ENCODE data around the gene PARP8.
"Not testable (repeated sequence)": the region's sequence is repeated elsewhere in the genome, so short reads cannot be mapped to it uniquely, and the experiment has no call there.

PARP8 gene

GRCh38 chr5:50684721-50685120, 18.3 kb downstream of the PARP8 start:
- no peak for DNase-seq

DNA sequence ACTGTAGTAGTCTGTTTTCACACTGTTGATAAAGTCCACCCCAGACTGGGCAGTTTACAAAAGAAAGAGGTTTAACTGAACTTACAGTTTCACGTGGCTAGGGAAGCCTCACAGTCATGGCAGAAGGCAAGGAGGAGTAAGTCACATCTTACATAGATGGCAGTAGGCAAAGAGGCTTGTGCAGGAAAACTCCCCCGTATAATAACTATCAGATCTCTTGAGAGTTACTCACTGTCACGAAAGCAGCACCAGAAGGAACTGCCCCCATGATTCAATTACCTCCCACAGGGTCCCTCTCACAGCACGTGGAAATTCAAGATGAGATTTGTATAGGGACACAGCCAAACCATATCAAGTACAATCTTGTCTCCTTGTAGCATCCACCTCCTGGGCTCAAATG, 21.1 kb downstream of the PARP8 start:
- DNase-seq = no peak

GRCh38 chr5:50691399-50692016, 25.1 kb downstream of the PARP8 start:
- DNase-seq = no peak

DNA sequence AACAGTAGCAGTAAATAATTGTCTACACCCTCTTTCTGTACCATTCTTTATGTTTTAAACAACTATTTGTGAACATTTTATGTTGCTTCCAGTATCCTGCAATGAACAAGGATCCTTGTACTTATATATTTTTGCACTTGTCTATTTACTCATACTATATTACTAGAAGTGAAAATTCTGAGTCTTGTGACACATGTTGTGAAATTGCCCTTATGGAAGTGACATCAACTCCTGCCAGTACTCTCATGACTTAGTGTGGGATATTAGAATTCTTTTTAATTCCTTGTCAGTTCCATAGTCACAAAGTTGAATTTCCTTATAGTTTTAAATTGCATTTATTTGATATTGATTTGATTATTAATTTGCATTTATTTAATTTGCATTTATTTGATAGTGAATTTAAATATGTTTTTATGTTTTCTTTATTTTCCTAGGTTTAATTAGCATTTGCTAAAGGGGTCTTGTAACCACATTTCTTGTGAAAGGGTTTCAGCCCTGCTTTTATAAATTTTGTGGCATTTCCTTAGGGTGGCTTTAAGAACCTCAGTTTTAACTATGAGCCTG, 27.7 kb downstream of the PARP8 start:
- DNase-seq = peak; percentile 87

DNA sequence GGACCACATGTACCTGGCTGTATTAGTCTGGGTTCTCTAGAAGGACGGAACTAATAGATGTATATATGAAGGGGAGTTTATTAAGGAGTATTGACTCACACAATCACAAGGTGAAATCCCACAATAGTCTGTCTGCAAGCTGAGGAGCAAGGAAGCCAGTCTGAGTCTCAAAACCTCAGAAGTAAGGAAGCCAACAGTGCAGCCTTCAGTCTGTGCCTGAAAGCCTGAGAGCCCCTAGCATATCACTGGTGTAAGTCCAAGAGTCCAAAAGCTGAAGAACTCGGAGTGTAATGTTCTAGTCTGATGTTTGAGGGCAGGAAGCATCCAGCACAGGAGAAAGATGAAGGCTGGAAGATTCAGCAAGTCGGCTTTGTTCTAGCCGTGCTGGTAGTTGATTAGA, 28.2 kb downstream of the PARP8 start:
- not testable (repeated sequence) for DNase-seq

GRCh38 chr5:50697739-50698138, 31.3 kb downstream of the PARP8 start:
- no peak for DNase-seq

- DNase-seq = peak; percentile 32
Observed at GRCh38 chr5:50699737-50700136, 33.3 kb downstream of the PARP8 start.

DNA sequence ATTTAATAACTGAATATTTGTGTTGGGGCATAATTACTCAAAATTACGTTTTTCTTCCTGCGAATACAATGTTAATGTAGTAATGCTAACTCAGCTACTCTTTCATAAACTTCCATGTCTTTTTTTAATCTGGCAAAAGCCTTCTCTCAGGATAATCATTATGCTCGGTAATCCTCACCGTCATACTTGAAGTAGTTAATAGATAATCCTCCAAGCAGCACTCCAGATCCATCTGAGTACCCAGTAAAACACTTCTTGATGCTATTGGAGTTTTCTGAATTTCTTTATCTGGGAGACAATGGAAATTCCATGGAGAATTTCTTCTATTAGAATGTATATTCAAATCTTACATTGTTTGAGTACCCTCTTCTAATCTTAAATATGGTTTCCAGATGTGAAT, 34.3 kb downstream of the PARP8 start:
- DNase-seq = no peak

GRCh38 chr5:50702615-50703366, 36.4 kb downstream of the PARP8 start:
- DNase-seq = no peak

GRCh38 chr5:50703367-50703666, 36.9 kb downstream of the PARP8 start:
- no peak for DNase-seq

- DNase-seq = no peak
Observed at GRCh38 chr5:50704730-50705129, 38.3 kb downstream of the PARP8 start.

DNA sequence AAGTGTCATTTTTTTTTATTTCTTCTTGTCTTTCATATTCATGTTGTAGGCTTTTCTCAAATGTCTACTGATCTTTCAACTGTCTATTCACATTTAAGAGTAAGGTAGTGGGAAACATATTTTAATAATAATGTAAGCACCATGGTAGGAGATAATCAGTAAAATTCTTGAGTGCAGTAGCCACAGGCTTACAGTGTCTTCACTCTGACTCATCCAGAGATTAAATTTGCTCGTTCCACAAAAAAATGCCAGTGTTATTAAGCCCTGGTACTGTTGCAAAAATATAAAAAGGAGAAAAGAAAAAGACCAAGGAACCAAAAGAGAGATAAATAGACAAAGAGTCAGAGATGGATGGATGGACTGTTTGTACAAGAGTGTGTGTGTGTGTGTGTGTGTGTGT, 43.0 kb downstream of the PARP8 start:
- peak; percentile 30 for DNase-seq

- no peak for DNase-seq
Observed at GRCh38 chr5:50710838-50711237, 44.4 kb downstream of the PARP8 start.

DNA sequence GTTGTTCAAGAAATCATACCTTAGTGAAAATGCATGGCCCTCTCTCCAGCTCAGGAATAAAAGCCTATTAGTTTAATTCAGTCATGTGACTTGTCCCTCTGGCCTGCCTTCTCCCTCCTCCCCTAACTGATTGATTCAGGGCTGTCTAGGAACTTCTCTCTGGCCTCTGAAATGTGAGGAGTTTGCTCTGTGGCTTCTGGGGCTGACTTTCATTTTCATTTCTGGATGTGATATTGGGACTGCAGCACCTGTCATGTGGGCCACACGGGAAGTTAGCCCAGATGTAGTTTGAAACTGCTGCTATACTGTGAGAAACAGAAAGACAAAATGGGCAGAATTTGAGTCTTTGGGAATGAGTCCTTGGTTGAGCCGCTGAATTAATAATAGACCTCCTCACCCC, 44.8 kb downstream of the PARP8 start:
- DNase-seq = peak; percentile 78

GRCh38 chr5:50712479-50712878, 46.0 kb downstream of the PARP8 start:
- no peak for DNase-seq

DNA sequence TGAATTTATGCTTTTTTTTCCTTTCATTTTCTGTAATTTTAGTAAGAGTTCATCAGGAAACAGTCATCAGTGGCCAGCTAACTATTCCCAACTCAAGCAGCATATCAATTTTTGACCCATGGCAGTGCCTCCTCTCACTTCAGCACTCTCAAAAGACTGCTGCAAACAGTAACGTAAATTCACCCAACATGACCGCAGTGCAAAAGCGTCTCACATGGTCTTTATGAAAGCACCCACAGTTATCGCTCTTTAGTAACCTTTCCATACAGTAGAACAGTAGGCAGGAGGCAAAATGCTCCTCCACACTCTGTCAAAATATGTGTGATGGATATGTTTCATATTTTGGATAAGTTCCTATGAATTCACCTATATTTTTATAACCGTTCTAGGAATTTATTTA, 48.6 kb downstream of the PARP8 start:
- DNase-seq = no peak

DNA sequence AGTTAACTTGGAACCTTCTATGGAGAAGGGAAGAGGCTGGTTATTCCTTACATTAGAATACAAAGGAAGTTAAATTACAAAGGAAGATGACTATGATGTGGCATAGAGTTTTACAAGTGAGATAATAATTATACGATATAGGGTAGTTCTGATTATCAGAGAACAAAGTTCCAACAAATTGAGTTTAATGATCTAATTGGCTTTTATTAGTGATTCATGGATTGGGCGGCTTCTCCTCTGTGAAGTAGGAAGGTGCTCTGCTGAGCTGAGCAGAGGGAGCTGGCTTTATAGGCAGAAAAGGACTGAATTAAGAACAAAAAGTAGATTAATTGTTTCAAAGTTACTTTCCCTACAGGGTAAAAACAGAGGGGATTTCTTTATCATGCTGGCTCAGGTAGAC, 49.7 kb downstream of the PARP8 start:
- no peak for DNase-seq

DNA sequence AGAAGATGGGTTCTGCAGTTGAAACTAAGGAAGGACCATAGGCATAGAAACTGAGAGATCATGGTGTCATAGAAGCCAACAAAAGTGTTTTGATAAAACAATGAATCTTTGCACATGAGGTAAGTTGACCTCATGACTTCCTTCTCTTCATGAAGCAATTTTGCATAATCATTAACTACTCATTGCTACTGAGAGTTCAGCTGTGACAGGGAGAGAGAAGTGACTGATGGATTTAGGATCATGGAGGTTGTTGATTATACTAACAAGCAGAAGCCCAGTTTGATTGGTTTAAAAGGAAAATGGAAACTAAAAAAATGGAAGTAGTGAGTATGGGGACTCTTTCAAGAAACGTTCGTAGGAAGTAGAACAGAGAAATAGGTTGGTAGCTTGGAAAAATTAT, 51.2 kb downstream of the PARP8 start:
- peak; percentile 68 for DNase-seq

DNA sequence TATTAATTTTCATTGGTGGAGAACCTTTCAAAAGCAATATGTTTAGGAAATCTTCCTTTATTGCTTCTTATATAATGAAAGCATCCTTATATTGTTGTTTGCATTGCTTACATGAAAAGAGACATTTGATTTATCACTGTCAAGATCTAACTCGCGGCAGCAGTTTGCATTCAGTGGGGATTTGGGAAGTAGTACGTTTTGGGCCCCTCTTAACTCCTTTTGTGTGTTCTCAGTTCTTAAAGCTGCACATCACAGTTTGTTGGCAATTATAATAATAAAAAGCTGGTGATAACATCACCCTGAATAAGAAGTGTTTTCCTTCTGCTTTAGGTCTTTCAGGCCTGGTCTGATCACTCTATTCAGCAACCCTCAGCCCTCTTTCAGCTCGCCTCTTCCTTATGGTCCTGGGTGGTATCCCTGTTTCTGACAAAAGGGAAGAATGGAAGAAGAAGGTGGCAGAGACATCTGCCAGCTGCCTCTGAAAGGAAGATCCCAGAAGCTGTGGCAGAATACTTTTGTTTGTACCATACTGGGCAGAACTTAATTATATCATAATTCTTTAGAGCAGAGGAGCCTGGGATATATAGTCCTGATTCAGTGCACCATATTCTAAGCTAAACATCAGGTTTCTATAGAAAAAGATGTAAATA, 53.7 kb downstream of the PARP8 start:
- no peak for DNase-seq

DNA sequence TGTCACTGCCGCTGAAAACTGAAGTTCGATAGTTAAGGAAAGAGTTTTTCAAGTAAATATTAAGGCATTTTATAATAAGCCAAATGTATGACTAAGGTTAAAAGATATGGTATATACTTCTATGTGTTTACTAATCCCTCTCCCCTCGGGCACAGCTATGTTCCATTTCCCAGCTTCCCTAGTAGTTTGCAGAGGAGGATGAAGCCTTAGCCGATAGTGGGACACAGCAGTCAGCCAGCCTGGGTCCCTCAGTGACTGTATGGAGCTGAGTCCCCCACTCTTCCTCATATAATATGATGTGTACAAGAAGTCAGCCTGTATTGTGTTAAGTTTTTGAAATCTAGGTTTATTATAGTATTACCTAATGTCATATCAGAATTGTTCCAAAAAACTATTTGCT, 55.8 kb downstream of the PARP8 start:
- DNase-seq = no peak

- peak; percentile 23 for DNase-seq
Observed at GRCh38 chr5:50724262-50724661, 57.8 kb downstream of the PARP8 start.

DNA sequence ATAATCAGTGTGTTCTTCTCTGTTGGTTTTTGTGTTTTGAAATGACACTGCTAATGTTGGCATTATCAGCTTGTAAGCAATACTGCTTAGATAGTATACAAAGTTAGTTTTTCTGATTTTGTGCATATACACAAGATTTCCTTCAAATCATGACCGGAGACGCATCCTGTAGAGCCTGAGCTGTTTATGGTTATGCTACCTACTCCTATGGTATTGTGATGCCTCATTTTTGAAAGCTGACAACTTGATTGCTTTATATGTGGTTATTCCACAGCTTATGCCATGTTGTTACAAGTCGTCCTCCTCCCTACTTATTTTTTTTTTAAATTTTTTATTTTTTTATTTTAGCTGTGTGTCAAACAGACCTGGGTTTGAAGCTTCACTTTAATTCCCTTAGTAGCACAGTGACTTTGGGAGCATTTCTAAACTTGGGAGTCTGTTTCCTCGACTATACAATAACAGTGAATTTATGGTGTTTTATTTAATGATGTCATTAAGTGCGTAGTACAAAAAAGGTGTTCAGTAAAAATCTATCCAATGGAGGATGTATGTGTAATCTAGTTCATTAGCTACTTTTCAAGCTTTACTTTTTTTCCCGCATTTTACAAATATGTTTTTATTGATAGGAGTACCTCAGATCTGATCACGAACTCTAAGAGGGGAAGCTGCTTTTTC, 59.5 kb downstream of the PARP8 start:
- DNase-seq = no peak

- no peak for DNase-seq
Observed at GRCh38 chr5:50726475-50727148, 60.2 kb downstream of the PARP8 start.
